Panc1 (cell line): ENCODE data around the gene CACNA1E. TPM values are rescaled to one million over a fixed set of nuclear protein-coding genes. Genes with fewer than 3 reads are reported as not detected.

Source experiments
- ATAC-seq: fragments of 200-7000 bp; cut with Tn5 transposase; 2 replicates; pipeline ENCODE4 v1.9.1; 2020; ENCODE audit warnings: mild to moderate bottlenecking, moderate library complexity
- BruUV-seq: library from RNA; stranded (reverse); fragments of 400-500 nt; replicated peaks from 2 replicates; lab custom pipeline; 2021; lab: Mats Ljungman, UMichigan
- CTCF ChIA-PET: fragments of 300-600 bp; sonication (Branson Sonifier 250); formaldehyde crosslinking; loops from one replicate; lab custom pipeline; 2022; ENCODE audit warnings: antibody characterized with exemption; lab: Charles Lee
- POLR2A ChIA-PET: fragments of 300-600 bp; sonication (Branson Sonifier 250); formaldehyde crosslinking; loops from one replicate; lab custom pipeline; 2022; ENCODE audit warnings: antibody characterized with exemption; lab: Charles Lee
- DNase-seq: peaks from one replicate; pipeline ENCODE4 v3.0.0-alpha.2; 2010; ENCODE audit warnings: low read depth, low spot score
- H3K27ac ChIP-seq: 2 replicates; pipeline ENCODE4 v1.5.1; 2011; ENCODE audit warnings: mild to moderate bottlenecking, low read length, inconsistent platforms
- H3K27me3 ChIP-seq: fragments of 200-500 bp; sonication (Bioruptor generic); 2 replicates; pipeline ENCODE4 v1.6.0; 2014; ENCODE audit warnings: low read length, inconsistent platforms; ENCODE audit not compliant: control insufficient read depth, insufficient read depth
- H3K36me3 ChIP-seq: fragments of 200-500 bp; sonication (Bioruptor generic); 2 replicates; pipeline ENCODE4 v1.5.1; 2014; ENCODE audit warnings: inconsistent platforms, mild to moderate bottlenecking, low read length, moderate library complexity; ENCODE audit not compliant: control insufficient read depth, insufficient read depth
- H3K4me1 ChIP-seq: 2 replicates; pipeline ENCODE4 v1.5.1; 2011; ENCODE audit warnings: inconsistent platforms, mild to moderate bottlenecking, low read length, moderate library complexity; ENCODE audit not compliant: control insufficient read depth, insufficient read depth
- H3K4me3 ChIP-seq, 2 experiments: 2 replicates each; pipeline ENCODE4 v1.5.1; 2011 to 2012; ENCODE audit warnings: low read depth in 2 of 2, low read length in 2 of 2, mild to moderate bottlenecking in 2 of 2, inconsistent platforms in 1 of 2, moderate library complexity in 1 of 2
- H3K9me3 ChIP-seq: fragments of 200-500 bp; sonication (Bioruptor generic); 2 replicates; pipeline ENCODE4 v1.5.1; 2014; ENCODE audit warnings: low read depth, mild to moderate bottlenecking, inconsistent platforms, low read length, moderate library complexity; ENCODE audit not compliant: control insufficient read depth, insufficient read depth
- POLR2AphosphoS5 ChIP-seq: IDR thresholded peaks from 2 replicates; pipeline ENCODE4 v1.6.1; 2012; ENCODE audit warnings: mild to moderate bottlenecking, low read depth, low read length, moderate library complexity
- REST ChIP-seq, 2 experiments: IDR thresholded peaks; 2 replicates each; pipeline ENCODE4 v1.6.1; 2011 to 2012; ENCODE audit warnings: low read depth in 2 of 2, control low read depth in 1 of 2, low read length in 1 of 2, mild to moderate bottlenecking in 1 of 2, moderate library complexity in 1 of 2; ENCODE audit not compliant: insufficient read depth in 1 of 2
- SIN3A ChIP-seq: IDR thresholded peaks from 2 replicates; pipeline ENCODE4 v1.6.1; 2012; ENCODE audit warnings: low read depth, mild to moderate bottlenecking, low read length, moderate library complexity, borderline replicate concordance; ENCODE audit not compliant: insufficient read depth
- TCF7L2 ChIP-seq: IDR thresholded peaks from 2 replicates; pipeline ENCODE4 v1.6.1; 2011; ENCODE audit warnings: mild to moderate bottlenecking, low read depth, low read length, inconsistent platforms
- in situ Hi-C: cut with HindIII; loops from 2 replicates; pipeline ENCODE4 v1.10.0; 2016; ENCODE audit warnings: low sequenced_read_pairs, low pct_unique_long_range_greater_than_20kb
- intact Hi-C: fragments of 100-400 bp; cut with micrococcal nuclease; formaldehyde crosslinking; loops from one replicate; pipeline ENCODE4 v1.10.0; 2022; ENCODE audit not compliant: unreplicated experiment
- total RNA-seq: library from RNA; stranded (reverse); gene quantifications from one replicate; pipeline ENCODE4 v1.2.1, GENCODE V29; 2021; ENCODE audit not compliant: unreplicated experiment
- TF ChIP-seq, protein P1 (sequence below): fragments of 450-650 bp; IDR thresholded peaks from 2 replicates; pipeline ENCODE4 v1.5.1; 2017; ENCODE audit warnings: mild to moderate bottlenecking

Gene CACNA1E
- total RNA-seq, 1 experiment from 2014 or later = not detected

GRCh38 chr1:181733486-181733885 is 250.2 kb downstream of the CACNA1E start:
- no TSS peak for BruUV-seq
- in situ Hi-C loops (no loop called here), intact Hi-C loops (no loop called here)
- Histone ChIP-seq H3K27me3 (no peaks in the 10 kb centered on the region; the same call in 1 of the 2 replicates), H3K36me3 (no peaks in the 10 kb centered on the region), H3K4me1 (no peaks in the 10 kb centered on the region), H3K4me3 (no peak overlapping the region), H3K9me3 (no peaks in the 10 kb centered on the region), H3K27ac (no peak overlapping the region)
- TF ChIP-seq TCF7L2 (no peak), SIN3A (no peak), POLR2AphosphoS5 (no peak), REST (IDR thresholded peaks at IDR 0.05; ENCODE audit: insufficient read depth in 1 of 2, low read depth in 2 of 2, low read length in 1 of 2) (no peak)
- TF ChIP-seq, protein P1, sequence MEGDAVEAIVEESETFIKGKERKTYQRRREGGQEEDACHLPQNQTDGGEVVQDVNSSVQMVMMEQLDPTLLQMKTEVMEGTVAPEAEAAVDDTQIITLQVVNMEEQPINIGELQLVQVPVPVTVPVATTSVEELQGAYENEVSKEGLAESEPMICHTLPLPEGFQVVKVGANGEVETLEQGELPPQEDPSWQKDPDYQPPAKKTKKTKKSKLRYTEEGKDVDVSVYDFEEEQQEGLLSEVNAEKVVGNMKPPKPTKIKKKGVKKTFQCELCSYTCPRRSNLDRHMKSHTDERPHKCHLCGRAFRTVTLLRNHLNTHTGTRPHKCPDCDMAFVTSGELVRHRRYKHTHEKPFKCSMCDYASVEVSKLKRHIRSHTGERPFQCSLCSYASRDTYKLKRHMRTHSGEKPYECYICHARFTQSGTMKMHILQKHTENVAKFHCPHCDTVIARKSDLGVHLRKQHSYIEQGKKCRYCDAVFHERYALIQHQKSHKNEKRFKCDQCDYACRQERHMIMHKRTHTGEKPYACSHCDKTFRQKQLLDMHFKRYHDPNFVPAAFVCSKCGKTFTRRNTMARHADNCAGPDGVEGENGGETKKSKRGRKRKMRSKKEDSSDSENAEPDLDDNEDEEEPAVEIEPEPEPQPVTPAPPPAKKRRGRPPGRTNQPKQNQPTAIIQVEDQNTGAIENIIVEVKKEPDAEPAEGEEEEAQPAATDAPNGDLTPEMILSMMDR = no peak
- DNase-seq (no peak), ATAC-seq (no peak)
- CTCF ChIA-PET = no interaction called here
- POLR2A ChIA-PET = no interaction called here

DNA sequence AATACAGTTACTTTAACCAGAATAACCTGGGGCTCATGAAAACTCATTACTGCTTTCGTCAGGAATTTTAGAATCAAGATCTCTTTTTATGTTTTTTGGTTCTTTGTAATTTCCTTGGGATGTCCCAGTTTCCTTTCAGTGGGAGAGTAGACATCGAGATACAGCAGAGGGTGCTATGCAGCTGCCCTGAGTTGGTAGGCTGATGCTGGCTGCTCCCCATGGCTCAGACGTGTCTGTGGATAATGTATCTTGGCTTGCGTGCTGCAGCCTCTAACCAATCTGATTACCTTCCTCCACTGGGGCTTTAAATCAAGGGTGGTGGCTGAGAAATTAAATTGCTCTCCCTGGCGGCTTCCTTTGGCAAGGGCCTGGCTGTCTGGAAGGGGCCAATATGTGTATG is 253.7 kb downstream of the CACNA1E start:
- ChIA-PET CTCF (no interaction called here), POLR2A (no interaction called here)
- DNase-seq (no peak), ATAC-seq (no peak)
- Histone ChIP-seq H3K27me3 (no peaks in the 10 kb centered on the region; the same call in 1 of the 2 replicates), H3K4me3 (no peak overlapping the region), H3K9me3 (no peaks in the 10 kb centered on the region), H3K36me3 (no peaks in the 10 kb centered on the region), H3K27ac (no peak overlapping the region), H3K4me1 (no peaks in the 10 kb centered on the region)
- intact Hi-C loops = no loop called here
- TF ChIP-seq SIN3A (no peak), REST (IDR thresholded peaks at IDR 0.05; ENCODE audit: insufficient read depth in 1 of 2, low read depth in 2 of 2, low read length in 1 of 2) (no peak), POLR2AphosphoS5 (no peak), TCF7L2 (no peak)
- TF ChIP-seq, protein P1 = no peak
- no TSS peak for BruUV-seq
- in situ Hi-C loops = no loop called here
